ENCODE measurements around the gene NPC2.

Gene NPC2

GRCh38 chr14:74510223-74510931 is 17.3 kb upstream of the NPC2 start:
- H3K27ac ChIP-seq = no peak overlapping the region
- no peak for TF ChIP-seq CTCF (conservative IDR thresholded peaks at IDR 0.05)

- H3K27ac ChIP-seq = no peak overlapping the region
- no peak for TF ChIP-seq CTCF (conservative IDR thresholded peaks at IDR 0.05)
These were observed 16.6 kb upstream of the NPC2 start for GRCh38 chr14:74509587-74510222.

GRCh38 chr14:74508844-74509428 is 15.8 kb upstream of the NPC2 start:
- TF ChIP-seq CTCF (conservative IDR thresholded peaks at IDR 0.05) = no peak
- no peak overlapping the region for H3K27ac ChIP-seq

- no peak overlapping the region for H3K27ac ChIP-seq
- peak; percentile 31; the same call in 1 of the 2 replicates for TF ChIP-seq CTCF (conservative IDR thresholded peaks at IDR 0.05)
These were observed 15.2 kb upstream of the NPC2 start for GRCh38 chr14:74508292-74508731.

DNA sequence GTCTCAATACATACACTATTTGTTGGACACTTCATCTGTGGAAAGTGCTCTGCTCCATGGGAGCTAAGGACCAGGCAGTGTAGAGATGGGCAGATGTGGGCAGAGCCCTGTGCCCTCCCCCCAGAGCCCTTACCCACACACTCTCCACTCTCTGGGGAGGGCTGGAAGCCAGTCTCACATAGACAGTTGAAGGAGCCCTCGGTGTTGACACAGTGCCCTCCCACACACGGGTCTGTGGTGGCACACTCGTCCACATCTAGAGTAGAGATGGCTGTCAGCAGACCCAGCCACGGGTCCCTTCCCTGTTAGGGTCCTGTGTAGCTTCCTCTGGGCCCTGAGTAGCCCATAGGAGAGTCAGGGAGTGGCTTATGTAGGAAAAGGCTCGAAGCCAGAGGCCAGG is 14.7 kb upstream of the NPC2 start:
- H3K27ac ChIP-seq = no peak overlapping the region
- TF ChIP-seq CTCF (conservative IDR thresholded peaks at IDR 0.05) = no peak

- TF ChIP-seq CTCF (conservative IDR thresholded peaks at IDR 0.05) = no peak
- no peak overlapping the region for H3K27ac ChIP-seq
These were observed 14.0 kb upstream of the NPC2 start for GRCh38 chr14:74507085-74507484.

DNA sequence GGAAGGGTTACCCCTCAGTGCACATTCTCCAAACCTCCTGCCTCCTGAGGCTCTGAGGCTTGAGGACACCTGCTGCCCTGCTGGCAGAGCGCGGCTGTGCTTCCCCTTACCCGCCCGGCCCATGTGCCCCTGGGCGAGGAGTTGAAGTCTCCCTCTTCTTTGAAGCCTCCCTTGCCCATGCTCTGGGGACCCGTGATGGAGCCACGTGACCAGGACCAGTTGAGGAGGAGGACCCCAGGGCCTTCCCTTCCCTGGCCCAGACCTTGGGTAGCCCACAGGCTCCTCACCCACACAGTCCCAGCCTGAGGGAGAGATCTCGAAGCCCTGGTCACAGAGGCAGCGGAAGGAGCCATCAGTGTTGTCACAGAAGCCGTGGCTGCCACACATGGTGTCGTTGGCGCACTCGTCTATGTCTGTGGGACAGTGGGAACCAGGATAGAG is 13.3 kb upstream of the NPC2 start:
- TF ChIP-seq CTCF (conservative IDR thresholded peaks at IDR 0.05) = no peak
- no peak overlapping the region for H3K27ac ChIP-seq
